Activated CD8-positive, alpha-beta memory T cell treated with anti-CD3 and anti-CD28 coated beads, Interleukin-2, amount 50 U/mL, for 4 hours (primary cell): ENCODE results near the gene SLC16A9.

Source experiments
- DNase-seq: peaks from one replicate; pipeline ENCODE4 v3.0.0-alpha.2; 2020

Gene SLC16A9

GRCh38 chr10:59625721-59626522 is 83.7 kb downstream of the SLC16A9 start:
- DNase-seq: peak; percentile 28

GRCh38 chr10:59624951-59625350 is 84.7 kb downstream of the SLC16A9 start:
- DNase-seq: no peak

GRCh38 chr10:59624136-59624535 is 85.5 kb downstream of the SLC16A9 start:
- DNase-seq: no peak

- DNase-seq: no peak
Observed at GRCh38 chr10:59623133-59624121, 86.2 kb downstream of the SLC16A9 start.

GRCh38 chr10:59622320-59623132 is 87.1 kb downstream of the SLC16A9 start:
- DNase-seq: no peak

- no peak for DNase-seq
Observed at GRCh38 chr10:59621771-59622170, 87.9 kb downstream of the SLC16A9 start.

GRCh38 chr10:59618666-59619065 is 91.0 kb downstream of the SLC16A9 start:
- no peak for DNase-seq

GRCh38 chr10:59617996-59618395 is 91.7 kb downstream of the SLC16A9 start:
- no peak for DNase-seq

- DNase-seq: no peak
Observed at GRCh38 chr10:59611048-59611447, 98.6 kb downstream of the SLC16A9 start.

- no peak for DNase-seq
Observed at GRCh38 chr10:59607970-59608369, 101.7 kb downstream of the SLC16A9 start.

GRCh38 chr10:59606551-59606961 is 103.1 kb downstream of the SLC16A9 start:
- no peak for DNase-seq

- no peak for DNase-seq
Observed at GRCh38 chr10:59601985-59602384, 107.7 kb downstream of the SLC16A9 start.
